HG02840 (cell line): ENCODE results near the gene RAI2.

Experiments used
- ATAC-seq: cut with Tn5 transposase; IDR thresholded peaks from one replicate; pipeline ENCODE4 v1.9.1; 2021; ENCODE audit warnings: mild to moderate bottlenecking, moderate library complexity, moderate number of reproducible peaks; ENCODE audit not compliant: unreplicated experiment, low FRiP score

The RAI2 gene

DNA sequence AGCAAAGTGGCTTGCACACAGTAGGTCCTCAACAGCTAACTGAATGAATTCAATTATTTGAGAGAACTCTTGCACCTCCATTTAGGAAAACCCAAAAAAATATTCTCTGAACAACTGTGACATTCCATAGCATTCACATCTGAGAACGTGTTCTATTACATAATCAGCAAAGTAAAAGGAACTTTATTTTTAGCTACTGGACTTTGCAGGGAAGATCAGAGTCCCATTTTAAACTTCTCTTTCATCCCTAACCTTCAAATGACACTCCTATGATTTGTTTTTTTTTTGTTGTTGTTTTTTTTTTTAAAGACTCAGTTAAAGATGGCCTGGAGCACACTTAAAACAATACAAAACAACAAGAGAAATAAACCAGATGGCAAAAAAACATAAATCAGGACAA lies 30.9 kb downstream of the RAI2 start:
- no peak for ATAC-seq

DNA sequence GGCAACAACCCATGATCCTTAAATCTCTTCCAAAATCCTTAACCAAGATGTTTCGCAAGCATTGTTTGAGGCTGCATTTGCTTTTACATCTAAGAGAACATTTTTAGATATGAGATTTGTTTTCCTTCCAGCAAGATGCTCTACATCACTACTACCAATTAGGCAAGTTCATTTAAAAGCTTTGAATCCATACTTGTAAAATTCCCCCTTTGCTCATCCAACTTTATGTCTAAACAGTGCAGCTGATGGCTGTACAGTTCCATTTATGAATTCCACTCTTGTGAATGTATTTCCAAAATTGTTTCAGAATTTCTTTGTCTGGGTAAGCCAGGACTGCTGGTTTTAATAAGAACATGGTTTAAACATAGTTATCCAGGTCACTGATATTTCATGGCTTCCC lies 31.5 kb downstream of the RAI2 start:
- no peak for ATAC-seq

DNA sequence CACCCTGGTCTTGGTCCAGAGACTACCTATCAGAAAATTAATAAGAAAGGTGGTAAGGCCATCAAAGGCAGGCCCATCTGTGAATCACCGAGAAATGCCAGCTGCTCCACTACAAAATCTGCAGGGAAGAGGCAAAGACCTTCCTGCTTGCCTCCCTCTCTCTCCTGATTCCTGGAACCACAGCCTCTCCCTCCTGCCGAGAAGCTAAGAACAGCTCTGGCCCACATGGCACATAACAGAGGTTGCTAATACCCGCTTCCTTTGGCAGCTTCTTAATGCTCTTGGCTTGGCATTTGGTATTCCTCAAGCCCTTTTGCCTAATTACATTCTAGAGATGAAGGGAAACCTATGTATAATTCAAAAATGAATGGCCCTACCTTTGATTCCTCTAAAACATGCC lies 32.9 kb downstream of the RAI2 start:
- ATAC-seq, result no peak

DNA sequence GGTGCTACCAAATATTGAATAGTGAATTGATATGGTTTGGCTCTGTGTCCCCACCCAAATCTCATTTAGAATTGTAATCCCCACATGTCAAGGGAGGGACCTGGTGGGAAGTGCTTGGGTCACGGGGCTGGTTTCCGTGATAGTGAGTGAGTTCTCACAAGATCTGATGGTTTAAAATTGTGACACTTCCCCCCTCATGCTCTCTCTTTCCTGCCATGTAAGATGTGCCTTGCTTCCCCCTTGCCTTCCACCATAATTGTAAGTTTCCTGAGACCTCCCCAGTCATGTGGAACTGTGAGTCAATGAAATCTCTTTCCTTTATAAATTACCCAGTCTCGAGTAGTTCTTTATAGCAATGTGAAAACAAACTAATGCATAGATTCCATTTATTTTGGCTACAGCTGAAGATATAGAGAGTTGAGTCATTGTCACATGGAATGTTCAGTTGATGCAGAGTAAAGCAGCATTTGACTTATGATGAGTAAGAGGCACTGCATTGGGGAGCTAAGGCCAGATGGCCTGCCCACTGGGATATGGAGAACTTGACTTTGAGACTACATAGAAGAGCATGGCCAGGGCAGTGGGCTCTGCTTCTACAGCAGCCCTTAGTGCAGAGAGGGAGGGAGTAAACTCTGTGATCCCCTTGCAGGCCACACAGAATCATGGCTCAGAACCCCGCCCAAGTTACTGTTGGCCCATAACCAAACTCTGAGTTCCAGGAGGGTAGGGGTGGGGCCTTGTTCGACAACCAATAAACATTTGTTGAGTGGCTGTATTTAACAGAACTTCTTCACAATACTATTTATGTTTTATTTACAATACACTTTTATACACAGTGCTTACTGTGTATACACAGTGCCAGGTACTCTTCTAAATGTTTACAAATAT lies 34.2 kb downstream of the RAI2 start:
- no peak for ATAC-seq

DNA sequence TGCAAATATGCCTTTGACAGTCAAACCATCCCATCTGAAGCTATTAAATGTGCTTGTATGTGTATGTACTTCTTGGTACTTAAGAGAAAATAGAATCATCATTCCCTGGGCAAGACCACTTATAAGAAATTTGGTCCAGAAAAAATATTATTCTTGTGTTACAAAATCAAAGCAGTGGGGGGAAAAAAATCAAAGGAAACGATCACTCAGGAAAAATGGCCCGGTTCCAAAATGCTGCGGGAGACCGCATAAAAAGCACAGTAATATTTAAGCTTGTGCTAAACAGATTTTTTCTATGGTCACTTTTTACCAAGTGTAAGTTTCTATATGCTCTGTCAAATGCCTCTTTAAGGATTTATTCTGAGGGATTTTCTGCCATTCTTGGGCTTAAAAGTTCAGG lies 36.1 kb downstream of the RAI2 start:
- no peak for ATAC-seq

DNA sequence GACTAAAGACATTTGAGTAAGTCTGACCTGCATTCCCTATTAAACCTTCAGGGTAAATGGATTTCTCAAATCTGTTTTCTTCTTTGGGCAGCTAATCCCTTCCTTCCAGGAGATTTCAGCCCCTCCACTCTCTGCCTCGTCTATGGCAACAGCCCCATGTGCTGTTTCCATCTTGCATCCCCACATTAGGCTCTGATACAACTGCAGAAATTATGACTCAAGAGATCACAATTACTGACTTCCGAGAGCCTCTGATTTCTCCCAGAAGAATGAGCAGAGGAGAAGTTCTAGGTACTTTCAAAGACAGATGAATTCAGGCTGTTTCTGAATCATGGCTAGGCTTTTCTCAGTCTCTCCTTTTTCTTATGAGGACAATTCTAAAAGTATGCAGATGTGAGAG lies 38.7 kb downstream of the RAI2 start:
- no peak for ATAC-seq

DNA sequence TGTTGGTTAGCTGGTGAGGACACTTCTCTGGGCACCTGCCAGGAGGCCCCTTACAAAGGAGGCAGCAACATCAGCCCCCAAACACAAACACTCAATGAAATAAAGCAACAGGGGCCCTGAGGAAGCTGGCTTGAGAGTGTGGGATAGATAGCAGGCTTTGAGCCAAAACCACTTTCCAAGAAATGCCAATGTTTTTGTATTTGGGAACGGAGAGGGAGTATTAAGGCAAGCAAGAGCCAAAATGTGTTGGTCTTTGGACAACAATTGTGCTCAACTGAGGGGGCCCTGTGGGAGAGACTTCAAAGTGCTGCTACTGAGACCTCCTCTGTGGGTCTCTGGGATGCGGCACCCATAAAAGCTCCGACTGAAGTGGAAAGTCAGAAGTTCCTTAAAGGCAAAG lies 41.0 kb downstream of the RAI2 start:
- ATAC-seq, result no peak

DNA sequence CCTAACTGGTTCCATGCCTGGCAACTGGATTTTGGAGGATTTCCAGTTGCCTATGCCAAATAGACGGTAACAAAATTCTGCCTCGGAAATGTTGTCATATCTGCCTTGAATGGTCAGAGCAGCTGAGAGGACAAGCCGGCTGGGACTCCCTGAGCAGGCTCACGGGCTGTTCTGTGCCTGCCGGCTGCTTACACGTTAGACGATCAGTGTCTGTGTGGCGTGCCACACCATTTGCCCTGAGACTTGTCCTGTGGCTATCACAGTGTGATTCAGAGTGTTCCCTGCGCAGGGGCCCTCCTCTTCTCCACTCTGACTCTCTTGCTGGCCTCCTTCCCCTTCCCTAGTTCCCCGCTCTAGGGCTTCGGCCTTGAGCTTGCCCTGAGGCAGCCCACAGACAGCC lies 42.4 kb downstream of the RAI2 start:
- no peak for ATAC-seq

DNA sequence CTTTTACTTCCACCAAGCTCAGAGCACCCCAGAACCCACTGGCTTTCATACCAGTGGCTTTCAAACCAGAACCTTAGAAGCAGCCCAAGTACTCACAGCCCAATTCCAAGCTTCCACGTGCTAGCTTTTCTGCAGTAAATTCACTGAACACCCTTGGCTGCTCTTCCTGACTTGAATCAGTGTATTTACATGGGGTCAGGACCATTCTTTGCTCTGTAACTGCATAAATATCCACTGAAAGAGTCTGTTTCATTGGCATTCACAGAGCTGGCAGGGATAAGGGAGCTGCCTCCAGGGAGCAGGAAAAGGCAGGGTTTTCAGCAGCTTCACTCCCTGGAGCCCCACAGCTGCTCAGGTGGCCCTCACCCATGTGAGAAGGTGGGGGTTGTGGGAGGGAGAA lies 43.8 kb downstream of the RAI2 start:
- ATAC-seq, result no peak

DNA sequence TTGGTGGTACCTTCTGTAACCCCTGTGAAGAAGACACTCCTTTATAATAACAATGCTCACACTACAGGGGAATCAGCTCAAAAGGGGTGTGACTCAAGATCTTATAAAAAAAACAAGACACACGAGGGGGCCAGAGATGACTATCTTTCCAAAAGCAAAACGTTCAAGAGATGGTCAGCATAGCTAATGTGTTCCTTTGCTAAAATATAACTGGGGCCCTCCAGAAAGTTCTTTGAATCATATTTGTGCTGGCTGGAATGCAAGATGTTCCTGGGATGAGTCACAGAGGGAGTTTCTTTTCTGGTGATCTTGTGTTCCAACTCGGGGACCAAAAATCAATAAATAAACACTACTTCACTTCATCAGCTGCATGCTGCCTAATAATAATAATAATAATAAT lies 46.5 kb downstream of the RAI2 start:
- no peak for ATAC-seq

DNA sequence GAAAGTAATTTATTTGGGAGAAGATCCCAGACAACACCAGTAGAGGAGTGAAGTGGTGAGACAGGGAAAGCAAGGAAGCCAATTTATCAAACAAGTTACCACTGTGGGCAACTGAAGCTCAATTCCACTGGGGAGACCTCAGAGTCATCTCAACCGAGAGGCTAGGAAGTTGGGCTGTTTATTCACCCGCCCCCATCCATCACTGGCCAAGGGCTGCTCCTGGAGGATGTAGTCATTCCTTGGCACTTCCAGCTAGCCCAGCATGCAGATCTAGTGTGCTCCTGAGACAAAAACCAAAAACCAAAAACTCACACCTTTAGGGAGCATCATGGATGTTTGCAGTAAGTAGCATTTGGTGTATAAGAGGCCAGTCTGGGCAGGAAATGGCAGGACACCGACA lies 47.0 kb downstream of the RAI2 start:
- ATAC-seq, result no peak

DNA sequence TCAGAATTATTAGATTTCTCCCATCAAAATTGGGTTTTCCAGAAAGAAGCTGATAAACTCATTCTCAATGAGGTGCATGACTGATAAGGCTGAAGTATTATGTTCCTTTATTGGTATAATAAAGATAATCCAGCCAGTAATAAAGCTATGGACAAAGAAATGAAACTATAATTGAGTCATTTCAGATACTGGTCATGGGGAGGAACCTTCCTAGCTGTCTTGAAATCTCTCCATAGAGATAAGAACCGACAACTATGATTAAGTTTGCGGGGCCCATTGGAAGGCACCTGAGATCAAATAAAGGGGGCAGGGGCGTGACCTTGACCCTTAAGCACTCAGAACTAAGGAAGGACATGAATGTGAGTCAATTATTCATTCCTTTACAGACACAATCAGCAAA lies 47.8 kb downstream of the RAI2 start:
- ATAC-seq, result no peak

DNA sequence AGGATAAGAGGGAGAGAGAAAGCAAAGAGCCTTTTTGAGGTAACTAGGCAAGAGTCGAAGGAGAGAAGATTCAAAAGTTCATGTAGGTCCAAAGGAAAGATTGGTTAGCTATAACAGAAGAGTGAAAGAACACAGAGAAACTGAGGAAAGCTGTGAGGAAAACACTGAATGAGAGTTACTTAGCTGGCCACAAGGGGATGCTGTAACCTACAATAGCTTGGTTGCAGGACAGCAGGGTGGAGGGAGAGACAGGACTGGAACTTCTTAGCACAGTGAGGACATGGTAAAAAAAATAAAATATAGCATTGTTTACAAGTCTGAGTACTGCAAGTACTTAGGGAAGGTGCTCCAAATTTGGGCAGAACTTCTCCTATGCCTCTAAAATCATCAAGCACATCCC lies 48.3 kb downstream of the RAI2 start:
- ATAC-seq, result no peak

DNA sequence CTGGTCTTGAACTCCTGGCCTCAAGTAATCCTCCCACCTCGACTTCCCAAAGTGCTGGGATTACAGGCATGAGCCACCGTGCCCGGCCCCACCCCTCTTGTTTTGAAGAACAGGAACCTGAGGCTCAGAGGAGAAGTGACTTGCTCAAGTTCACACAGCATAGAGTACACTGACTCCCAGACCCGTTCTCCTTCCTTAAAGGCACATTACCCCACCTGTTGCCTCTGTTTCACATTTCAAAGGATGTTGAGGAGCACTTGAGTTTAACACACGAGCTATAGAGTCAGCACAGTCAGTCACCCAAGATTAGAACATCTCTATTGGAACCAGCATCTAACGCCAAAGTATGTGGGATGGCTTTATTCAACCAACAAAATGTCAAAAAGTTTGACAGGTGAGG lies 51.1 kb downstream of the RAI2 start:
- no peak for ATAC-seq

DNA sequence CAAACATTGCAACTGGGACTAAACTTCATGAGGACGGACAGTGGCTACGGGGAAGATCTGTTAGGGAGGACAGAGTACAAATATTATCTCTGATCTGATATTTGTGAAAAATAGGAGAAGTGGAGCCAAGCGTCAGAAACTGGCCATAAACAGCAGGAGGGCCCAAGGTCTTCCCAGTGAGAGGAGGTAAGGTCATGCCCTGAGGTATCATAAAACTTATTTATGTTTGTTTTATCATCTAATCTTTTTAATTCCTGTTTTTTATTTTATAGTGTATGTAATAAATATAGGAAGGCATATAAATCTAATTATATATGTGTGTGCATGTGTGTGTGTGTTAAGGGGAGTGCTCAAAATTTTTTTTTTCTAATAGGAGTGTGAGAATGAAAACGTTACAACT lies 51.8 kb downstream of the RAI2 start:
- no peak for ATAC-seq

DNA sequence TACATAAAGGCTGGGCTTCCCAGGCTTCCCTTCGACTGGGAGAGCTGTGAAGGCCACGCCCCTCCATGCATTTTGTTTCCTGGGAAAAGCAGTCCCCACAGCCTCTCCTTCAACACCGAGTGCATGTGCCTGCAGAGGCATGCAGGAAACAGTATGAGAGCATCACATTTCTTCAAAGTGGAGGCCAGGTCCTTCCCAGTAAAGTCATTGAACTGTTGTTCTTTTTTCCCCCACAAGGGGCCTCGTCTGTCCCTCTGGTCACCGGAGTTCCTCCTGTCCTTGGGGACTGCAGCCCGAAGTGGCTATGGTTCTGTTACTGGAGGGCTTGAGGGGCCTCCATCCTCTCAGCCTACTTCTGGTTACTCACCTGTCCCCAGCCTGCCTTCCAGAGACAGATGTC lies 56.0 kb downstream of the RAI2 start:
- ATAC-seq, result no peak

DNA sequence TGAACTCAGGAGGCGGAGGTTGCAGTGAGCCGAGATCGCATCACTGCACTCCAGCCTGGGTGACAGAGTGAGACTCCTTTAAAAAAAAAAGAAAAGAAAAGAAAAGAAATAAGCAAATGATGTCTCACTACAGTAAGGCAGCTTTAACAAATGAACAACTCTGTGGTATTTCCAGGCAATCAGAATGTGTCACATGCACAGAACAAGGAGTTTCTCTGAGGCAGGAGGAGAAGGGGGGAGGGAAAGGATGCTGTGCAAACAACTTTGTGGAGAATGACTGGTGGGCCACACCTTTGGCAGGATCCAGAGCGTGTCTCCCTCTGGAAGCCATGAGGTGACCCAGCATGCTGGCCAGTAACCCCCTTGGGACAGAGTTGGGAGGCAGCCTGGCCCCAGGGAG lies 57.6 kb downstream of the RAI2 start:
- no peak for ATAC-seq

DNA sequence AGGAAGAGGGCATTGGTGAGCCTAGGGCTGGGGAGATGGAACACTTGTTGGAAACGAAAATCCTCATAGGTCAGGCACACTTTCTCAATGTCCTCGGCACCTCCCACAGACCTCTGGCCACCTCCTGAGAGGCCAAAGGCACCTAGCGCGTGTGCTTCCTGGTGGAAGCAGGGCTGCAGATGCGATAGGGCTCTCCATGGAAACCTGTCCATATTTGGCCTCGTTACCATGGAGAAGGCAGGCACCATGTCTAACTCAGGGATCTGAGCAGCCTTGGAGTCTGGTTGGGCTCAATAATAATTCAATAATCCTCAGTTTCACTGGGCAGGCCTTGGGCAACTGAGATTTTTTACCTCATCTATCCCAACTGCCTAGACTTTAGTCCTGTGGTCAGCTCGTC lies 58.3 kb downstream of the RAI2 start:
- ATAC-seq, result no peak

DNA sequence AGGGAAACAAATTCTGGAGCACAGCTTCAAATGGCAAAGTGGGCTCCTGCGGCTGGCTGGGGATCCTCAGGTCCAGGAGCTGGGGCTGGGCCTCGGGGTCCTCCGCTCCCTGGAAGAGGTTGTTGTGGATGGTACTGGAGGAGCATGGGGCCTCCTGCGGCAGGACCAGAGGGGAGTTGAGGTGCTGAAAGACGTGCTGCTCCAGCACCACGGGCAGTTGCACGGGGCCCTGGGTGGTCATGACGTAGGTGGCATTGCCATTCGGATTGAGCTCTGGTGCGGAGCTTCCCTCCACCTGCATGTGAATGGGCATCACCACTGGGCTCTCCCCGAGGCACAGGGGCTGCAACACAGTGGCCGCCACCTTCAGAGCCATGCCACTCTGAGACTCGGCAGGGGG lies 59.7 kb downstream of the RAI2 start:
- no peak for ATAC-seq

DNA sequence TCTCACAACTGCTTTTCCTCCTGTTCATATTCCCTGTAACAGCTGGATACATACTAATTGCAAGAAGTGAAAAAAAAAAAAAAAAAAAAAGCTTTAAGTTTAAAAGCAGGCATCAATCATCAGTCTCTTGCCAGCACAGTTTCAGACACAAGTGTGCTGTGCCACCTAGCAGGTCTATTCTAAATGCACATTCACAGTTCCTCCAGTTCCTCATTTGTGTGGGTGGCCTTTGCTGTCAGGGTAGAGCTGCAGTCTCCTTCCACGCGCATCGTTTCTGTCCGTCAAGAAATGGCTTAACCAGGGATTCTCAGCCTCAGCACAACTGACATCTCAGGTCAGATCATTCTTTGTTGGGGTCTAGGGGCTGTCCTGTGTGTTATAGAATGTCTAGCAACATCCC lies 62.2 kb downstream of the RAI2 start:
- ATAC-seq, result no peak

DNA sequence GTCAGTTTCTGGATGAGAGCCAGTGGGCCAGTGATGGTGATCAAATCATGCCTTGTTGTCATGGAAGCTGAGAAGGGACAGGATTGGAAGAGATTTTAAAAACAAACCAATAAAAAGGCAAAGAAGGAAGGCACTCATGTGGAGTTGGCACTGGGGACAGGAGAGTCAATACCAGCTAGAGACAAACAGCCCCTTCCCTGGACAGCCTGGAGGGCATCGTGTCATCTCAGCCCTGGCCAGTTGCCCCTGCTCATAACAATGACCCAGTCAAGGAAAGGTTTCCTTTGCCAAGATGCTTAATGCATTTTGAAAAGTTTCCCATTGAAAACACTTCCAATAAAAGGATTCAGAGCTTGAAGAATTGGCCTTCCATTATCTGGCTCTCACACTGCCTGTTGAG lies 68.3 kb downstream of the RAI2 start:
- ATAC-seq, result no peak

DNA sequence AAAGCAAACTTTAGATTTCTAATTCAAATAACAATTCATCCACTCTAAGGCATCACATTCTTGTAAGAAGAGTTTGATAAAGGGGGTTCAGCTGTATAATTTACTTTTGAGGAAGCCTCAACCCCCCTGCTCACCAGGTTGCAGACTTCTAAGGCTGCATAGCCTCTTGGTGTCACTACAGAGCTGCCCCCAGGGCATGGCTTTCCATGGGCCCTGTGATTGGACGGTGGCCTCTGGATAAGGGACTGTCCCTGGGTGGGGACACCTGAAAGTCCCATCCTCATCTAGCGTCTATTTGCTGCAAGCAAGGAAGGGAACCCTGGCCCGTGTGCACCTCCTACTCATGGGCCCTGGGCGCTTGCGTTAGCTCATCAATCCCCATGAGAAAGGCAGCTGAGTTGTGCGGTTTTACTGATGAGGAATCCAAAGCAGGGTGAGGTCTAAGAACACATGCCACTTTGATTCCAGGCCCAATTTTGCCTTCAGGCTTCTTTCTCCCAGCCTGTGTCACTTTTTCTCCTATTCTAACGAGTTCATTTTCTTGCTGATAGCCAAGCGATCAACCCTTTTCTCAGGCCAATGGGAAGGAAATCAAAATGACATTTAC lies 72.0 kb downstream of the RAI2 start:
- ATAC-seq, result no peak
